IPS-18c (cell line): ENCODE data around the gene MFN1.
"Not testable (repeated sequence)": the region's sequence is repeated elsewhere in the genome, so short reads cannot be mapped to it uniquely, and the experiment has no call there.

Experiments
- H3K4me3 ChIP-seq: 2 replicates; pipeline ENCODE4 v1.7.0; 2013; ENCODE audit warnings: low read depth, mild to moderate bottlenecking, low read length, moderate library complexity; ENCODE audit not compliant: insufficient read depth
- H3K9me3 ChIP-seq: one replicate; pipeline ENCODE4 v1.6.1; 2013; ENCODE audit warnings: mild to moderate bottlenecking, low read length, moderate library complexity; ENCODE audit not compliant: control insufficient read depth, insufficient read depth

The MFN1 gene

DNA sequence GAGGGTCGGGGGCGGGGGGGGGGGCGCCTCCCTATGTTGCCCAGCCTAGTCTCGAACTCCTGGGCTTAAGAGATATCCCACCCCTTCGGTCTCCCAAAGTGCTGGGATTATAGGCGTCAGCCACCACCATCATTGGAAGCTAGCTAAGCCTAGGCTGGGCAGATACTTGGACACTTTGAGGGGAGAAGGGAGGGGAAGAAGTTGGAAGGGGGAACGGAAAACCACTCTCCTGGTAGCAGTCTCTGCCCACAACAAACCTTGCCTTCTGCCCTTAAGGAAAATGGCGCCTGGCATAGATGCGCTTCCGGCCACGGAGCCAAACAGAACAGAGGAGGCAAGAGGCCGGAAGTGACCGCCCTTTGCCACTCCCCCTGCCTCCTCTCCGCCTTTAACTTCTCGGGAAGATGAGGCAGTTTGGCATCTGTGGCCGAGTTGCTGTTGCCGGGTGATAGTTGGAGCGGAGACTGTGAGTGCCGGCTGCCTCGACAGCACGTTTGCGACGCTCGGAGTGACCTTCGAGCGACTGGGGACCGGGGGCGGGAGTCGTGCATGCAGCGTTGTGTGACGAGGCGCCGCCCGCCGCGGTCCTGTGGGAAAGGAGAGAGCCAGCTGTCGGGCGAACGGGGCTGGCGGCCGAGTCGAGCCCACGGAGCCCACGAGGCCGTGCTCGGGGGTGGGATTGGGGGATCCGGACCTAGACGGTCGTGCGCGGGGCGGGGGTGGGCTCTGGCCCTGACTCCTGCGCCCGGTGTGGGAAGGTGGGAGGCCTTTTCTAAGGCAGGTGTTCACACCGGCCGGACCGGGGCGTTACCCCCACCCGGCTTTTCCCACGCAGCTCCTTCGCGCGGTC is at the start of gene MFN1:
TSS of gene MFN1 (plus strand) at position 365 of the 850 bp plus-strand sequence. CDS start 1,143 bp downstream, outside the sequence.
- H3K9me3 ChIP-seq: no peaks in the 10 kb centered on the region
- peak within 1 kb of the TSS; percentile 85 for H3K4me3 ChIP-seq

DNA sequence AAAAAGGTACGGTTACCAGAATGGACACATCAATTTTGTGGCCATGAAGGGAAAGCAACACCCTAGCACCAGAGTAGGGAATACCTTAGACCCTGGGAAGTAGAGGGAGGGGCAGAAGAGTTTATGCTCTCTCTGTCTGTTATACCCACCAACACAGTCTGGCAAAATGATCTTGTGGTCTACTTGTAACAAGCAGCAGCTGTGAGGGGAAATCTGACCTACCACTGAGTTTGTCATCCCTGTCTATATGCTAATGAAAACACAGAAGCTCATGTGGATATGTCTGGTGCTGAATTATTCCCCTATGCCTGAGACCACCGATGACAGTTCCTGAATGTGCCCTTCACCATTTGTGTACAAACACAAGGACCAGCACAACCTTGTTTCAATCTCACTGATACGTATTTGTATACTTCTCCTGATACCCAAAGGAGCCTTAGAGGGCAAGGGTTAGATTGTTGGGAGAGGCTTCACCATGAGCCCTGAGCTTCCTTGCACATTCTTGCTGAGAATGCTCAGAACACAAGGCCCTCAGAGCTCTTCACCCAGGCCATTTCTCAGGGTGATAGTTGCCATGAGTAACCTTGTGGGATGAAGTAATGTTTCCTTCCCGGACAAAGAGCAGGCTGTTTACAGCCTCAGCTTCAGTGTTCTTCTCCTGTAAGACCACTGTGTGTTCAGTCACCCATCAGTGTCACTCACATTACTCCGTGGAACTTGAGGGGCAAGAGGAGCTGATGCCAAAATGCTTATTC is 49.4 kb upstream of the MFN1 start:
- Histone ChIP-seq H3K9me3 (peaks cover 2% of the 10 kb centered on the region), H3K4me3 (no peak overlapping the region)

DNA sequence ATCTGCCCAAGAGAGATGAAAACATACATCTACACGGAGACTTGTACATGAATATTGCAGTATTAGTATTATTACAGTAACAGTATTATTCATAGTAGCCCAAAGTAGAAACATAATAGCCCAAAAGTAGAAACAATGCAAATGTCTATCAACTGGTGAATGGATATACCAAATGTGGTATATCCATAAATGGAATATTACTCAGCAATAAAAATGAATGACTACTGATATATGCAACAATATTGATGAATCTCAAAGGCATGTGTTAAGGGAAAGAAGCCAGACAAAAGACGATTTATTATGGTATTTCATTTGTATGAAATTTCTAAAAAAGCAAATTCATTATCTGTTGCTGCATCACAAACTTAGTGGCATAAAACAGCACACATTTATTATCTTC is 48.2 kb upstream of the MFN1 start:
- Histone ChIP-seq H3K4me3 (no peak overlapping the region), H3K9me3 (peaks cover 4% of the 10 kb centered on the region)

DNA sequence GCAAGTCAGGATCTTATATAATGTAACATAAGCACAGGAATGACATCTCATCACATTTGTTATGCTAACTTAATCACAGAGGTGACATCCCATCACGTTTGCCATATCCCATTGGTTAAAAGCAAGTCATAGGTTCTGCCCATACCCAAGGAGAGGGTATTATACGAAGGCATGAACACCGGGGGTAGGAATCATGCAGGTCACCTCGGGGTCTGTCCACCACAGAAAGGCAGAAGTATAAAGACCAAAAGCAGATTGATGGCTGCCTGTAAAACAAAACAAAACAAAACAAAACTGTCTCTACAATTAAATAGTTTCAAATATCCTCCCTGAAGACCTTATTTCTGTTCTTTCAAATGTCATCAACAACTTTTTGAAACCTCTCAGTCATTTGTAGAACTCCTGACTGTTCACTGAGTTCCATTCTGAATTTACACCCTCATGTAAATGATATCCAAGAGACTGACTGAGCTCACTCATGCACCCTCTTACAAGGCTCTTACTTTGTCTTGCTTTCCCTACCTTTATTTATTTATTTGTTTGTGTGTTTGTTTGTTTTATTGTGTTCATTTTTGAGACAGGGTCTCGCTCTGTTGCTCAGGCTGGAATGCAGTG is 47.4 kb upstream of the MFN1 start:
- no peak overlapping the region for H3K4me3 ChIP-seq
- peaks cover 4% of the 10 kb centered on the region for H3K9me3 ChIP-seq

DNA sequence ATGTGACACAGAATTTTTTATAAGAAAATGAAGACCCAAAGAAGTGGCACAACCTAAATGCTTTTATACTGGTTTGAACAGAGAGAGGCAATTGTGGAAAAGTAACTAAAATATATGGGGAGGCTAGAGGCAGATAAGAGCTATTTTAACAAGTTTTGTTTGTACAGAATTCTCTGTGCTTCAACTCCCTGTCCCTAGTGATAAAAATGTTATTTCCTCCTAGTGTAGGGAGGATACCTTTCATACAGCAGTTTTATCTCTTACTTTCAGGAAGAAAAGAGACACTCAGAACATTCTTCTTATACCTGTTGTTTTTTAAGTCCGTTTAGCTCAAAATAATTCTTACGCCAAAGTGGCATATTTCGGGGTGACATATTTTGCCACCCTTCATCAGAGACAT is 45.9 kb upstream of the MFN1 start:
- peaks cover 4% of the 10 kb centered on the region for H3K9me3 ChIP-seq
- no peak overlapping the region for H3K4me3 ChIP-seq

DNA sequence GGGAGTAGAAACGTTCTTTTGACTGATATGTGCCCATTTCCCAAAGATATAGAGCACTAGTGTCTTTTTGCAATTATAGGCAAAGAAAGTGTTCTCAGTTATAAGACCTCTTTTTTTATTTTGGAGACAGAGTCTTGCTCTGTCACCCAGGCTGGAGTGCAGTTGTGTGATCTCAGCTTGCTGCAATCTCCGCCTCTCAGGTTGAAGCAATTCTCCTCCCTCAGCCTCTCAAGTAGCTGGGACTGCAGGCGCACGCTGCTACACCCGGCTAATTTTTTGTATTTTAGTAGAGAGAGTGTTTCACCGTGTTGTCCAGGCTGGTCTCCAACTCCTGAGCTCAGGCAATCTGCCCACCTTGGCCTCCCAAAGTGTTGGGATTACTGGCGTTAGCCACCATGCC is 45.4 kb upstream of the MFN1 start:
- Histone ChIP-seq H3K9me3 (peaks cover 4% of the 10 kb centered on the region), H3K4me3 (no peak overlapping the region)

DNA sequence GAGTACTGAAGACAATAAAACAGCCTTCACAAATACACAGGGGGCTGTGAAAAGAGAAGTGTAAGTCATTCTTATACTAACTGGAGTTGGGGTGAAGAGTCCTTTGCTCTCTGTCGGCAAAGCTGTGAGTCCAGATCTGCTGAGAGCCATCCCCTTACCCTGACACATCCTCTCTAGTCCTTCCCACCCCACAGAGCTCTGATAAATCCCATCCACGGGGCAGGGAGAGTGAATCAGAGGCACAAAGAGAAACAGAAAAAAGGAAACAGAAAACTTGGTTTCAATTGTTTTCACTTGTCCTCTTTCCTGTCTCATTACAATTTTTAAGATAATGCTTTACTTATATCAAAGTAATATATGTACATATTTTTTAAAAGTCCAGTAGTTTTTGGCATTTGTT is 42.9 kb upstream of the MFN1 start:
- Histone ChIP-seq H3K9me3 (peaks cover 4% of the 10 kb centered on the region), H3K4me3 (no peak overlapping the region)

DNA sequence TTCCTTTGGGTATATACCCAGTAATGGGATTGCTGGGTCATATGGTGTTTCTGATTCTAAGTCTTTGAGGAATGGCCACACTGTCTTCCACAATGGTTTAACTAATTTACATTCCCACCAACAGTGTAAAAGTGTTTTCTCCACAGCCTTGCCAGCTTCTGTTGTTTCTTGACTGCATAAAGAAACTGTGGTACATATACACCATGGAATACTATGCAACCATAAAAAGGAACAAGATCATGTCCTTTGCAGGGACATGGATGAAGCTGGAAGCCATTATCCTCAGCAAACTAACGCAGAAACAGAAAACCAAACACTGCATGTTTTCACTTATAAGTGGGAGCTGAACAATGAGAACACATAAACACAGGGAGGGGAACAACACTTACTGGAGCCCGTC is 40.1 kb upstream of the MFN1 start:
- not testable (repeated sequence) for H3K4me3 ChIP-seq, H3K9me3 ChIP-seq

DNA sequence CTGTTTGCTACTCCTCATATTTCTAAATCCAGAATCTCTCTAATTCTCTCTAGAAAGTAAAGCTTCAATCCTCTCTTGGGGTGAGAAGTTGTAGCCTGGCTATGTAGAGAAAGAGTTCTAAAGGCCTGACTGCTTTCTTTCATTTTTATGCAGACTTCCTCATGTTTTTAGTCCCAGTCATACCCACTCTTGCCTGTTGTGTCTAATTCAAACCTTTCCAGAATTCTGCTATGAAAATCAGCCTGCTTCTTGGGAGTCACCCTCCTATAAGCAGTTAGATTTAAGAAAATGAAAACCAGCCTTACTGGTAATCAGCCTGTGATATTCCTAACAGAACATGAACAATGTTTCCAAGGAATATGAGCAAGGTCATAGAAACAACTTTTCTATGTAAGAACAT is 39.5 kb upstream of the MFN1 start:
- Histone ChIP-seq H3K9me3 (peaks cover 2% of the 10 kb centered on the region), H3K4me3 (no peak overlapping the region)

DNA sequence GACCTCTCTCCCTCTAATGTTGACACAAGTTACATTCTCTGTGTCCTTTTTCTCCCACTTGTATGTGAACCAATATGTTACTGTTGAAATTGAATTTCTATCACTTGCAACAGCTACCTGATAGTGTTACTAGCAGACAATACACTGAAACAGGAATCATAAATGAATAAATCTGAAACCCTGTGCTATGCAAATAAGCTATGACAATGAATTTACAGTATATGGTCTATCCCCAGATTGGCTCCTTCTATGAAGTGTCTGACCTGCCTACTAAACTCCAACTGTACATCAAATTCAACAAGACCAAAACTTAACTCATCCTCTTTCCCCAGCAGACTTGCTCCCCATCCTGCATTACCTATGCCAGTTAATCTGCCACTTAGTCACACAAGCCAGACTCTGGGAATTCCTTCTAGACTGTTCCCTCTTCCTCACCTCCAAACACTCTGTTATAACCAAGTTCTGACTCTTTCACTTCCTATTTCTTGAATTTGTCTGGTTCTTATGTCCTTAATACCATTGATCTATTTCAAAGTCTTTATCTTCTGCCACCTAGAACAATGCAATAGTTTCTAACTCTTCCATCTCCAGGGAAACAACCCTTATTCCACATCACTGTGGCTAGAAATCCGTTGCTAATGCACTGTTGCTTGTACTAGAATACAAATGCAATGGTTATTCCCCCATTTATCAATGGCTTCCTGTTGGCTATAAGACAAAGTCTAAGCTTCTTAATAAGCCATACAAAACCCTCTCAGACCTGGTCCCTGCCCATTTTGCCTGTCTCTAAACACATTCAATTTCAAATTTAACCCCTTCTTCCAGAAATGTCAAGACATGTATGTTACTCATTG is 38.1 kb upstream of the MFN1 start:
- Histone ChIP-seq H3K9me3 (no peaks in the 10 kb centered on the region), H3K4me3 (no peak overlapping the region)

DNA sequence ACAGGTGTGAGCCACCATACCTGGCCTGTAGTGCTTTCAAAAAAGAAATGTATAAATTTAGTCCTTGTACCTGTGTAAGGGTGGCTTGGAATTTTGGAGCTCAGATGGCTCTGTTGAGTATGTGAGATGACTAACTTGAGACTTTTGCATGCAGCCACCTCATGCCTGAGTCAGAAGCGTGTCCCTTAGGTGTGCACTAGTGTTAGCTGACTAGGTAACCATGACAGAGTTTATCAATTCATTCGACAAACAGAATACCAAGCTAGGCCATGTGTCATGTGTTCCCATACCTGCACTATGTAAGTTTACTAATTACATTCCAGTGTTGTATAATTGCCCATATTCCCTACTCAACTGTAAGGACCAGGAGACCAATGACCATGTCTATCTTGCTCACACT is 28.6 kb upstream of the MFN1 start:
- no peaks in the 10 kb centered on the region for H3K9me3 ChIP-seq
- no peak overlapping the region for H3K4me3 ChIP-seq

DNA sequence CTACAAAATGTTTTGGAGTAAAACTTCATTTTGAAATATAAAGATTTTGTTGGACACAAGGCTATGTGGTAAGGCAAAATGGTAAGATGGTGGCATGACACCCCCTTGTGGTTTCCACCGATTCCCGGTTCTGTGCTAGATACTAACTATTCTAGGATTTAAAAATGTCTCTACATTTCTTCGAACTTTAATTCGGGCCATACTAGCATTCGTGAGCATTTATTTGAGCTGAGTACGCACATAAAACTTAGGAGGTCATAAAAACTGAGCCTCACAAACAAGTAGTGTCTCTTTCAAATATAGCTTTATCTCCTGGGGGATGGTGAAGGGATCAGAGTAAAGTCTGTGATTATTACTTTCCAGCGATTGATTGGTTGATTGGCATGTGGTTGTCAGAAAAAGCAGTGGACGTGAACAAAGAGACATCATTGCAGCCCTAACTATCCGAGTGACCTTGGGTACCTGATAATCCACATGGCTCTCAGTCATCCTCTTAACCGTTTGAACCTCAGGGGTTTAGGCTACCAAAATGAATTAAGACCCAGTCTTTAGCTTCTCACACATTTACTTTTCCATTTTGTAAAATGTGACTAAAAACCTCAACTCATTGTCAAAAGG is 25.7 kb upstream of the MFN1 start:
- H3K9me3 ChIP-seq: no peaks in the 10 kb centered on the region
- H3K4me3 ChIP-seq: no peak overlapping the region

DNA sequence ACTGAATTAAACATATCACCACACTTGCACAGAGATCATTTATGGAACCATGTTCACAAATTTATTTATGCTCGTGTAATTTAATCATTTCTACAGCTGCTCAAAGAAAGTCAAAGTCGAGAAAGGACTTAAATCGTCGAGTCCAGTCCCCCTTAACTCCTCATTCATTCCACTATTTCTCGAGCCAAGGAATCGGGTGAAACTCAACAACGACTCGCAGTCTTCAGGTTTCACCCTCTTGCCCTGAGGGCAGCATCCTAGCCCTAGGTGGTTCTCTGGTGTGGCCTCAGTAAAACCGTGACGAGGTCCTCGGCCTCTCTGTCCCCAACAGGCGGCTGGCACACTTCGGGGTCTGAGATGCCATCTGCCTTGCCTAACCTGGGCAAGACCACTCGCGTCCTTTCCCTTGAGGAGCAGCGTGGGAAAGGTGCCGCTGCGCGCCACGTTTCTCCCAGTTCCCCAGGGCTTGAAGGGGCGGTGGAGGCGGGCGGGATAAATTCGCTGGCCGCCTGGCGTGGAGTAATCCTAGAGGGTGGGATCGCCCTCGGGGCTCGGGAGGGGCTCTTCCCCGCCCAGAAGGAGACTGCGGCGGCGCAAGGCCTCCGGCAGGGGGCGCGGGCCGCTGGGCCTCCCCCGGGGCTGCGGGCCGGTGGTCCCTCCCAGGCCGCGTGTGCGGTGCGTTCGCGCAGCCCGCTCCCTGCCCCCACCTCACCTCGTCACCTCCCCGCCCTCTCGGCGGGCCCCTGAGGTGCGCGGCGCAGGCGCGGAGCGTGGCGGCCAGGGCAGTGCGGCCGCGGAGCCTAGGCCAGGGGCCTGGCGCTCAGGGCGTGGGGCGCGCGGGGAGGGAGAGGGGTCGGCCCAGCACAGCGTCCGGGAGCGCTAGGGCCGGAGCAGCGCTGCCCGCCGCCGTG is 25.0 kb upstream of the MFN1 start, which contains the start of gene ZNF639:
TSS of gene ZNF639 (plus strand) at position 746 of the 911 bp plus-strand sequence. CDS start 5,263 bp downstream, outside the sequence.
- Histone ChIP-seq H3K9me3 (no peaks in the 10 kb centered on the region), H3K4me3 (peak within 1 kb of the TSS; percentile 93)

DNA sequence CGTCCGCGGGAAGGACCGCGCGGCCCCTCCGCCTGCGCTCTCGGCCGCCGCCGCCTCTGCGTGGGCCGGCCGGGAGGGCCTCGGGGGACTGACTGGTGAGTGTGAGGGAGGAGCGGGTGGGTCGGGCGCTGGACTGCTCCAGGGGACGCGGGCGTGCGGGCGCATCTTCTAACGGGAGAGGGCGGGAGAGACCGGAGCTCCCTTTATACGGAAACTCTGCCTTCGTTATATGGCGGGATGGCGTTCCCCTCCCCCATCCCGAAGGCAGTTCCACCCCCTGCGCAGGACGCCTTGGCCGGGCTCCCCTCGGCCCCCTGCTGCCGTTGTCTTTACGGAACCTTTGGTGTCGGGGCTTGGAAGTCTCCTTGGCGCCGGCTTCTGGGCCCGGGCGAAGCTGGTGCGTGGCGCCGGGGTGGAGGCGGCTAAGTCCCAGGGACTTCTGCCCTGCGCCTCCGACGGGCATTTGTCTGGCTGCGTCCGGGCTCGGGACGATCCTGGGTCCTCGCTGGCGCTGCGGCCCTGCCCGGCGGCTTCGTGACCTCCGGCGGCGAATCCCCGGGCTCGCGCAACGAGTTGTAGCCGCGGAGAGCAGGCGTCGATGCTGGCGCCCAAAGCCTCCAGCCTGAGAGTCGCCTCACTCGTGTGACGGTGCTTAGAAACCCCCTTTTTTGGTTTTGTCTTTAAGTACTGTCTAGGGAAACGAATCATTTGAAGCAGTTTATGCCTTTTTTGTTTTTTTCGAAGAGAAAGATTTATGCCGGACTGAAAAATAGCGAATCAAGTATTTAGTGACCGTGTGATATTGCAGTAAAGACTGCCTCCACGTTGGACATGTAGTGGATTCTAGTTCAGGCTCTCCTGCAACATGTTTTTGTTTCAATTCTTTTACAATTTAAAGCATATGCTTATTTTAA is 24.1 kb upstream of the MFN1 start:
- peak overlapping the region; percentile 93 for H3K4me3 ChIP-seq

DNA sequence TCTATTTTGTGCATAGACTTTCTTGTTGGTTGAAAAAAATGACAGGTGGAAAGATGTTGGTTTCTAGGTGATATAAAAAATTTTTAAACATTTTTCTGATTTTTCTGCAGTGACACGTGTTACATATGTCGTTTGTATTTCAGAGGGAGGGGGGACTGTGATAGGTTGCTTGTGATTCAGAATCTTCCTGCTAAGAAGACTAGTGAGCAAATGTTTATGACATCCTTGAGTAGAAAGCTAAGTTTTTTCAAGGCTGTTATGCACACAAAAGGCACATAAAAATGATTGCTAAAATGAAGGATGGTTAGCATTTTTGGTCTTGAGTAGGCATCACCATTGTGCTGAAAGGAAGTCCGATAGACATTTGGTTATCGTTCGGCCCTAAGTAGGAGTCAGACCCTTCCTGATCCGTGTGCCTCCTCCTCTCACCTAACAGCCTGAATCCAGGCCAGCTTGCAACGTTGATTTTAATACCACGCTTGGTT is 23.2 kb upstream of the MFN1 start:
- Histone ChIP-seq H3K9me3 (no peaks in the 10 kb centered on the region), H3K4me3 (peak overlapping the region; percentile 93)

More for the DNA sequence above, 24.1 kb upstream of the MFN1 start:
- H3K9me3 ChIP-seq: no peaks in the 10 kb centered on the region
